Measurements from ENCODE around the gene TRPM7.
"Not testable (repeated sequence)": the region's sequence is repeated elsewhere in the genome, so short reads cannot be mapped to it uniquely, and the experiment has no call there.

The TRPM7 gene

DNA sequence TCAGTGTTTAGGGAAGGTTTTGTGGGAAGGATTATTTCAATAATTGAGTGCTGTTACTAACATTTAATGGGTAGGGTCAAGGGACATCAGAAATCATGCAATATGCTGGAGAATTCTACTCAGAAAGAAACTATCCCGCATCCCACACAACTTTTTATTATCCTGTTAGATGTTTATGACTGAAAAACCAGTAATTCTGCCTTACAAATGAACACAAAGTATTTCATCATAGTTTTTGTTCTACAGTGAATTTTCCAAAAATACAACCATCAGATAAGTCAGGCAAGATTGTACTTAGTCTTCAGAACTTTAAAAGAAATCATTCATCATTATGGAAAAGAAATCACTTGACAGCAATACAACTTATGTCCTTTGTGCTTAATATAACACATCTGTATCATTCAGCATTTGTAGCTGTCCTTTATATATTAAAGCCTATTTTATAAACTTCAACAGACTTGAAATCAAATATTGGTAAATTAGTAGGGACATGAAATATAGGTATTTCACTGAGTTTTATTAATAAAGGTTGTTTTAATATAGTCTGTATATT, 61.9 kb downstream of the TRPM7 start:
- peaks cover 14 to 16% of the 10 kb centered on the region in 2 experiments for H3K36me3 ChIP-seq (ENCODE audit: control insufficient read depth in 1 of 2, insufficient read depth in 2 of 2, low read length in 2 of 2)
- no peak overlapping the region for H4K12ac ChIP-seq (ENCODE audit: low read depth, low read length)
- peak in 1 of 2 donors; percentile 47 for DNase-seq
- no peak overlapping the region for H3K14ac ChIP-seq (ENCODE audit: low read length)
- no peaks in the 10 kb centered on the region for H3K9me3 ChIP-seq (ENCODE audit: insufficient read depth, low read depth, low read length)
- H2BK12ac ChIP-seq (ENCODE audit: low read length), result no peak overlapping the region
- no peak overlapping the region for H4K91ac ChIP-seq (ENCODE audit: low read depth, low read length)
- H3K23ac ChIP-seq (ENCODE audit: low read length), result no peak overlapping the region
- H3K4me1 ChIP-seq (ENCODE audit: control insufficient read depth in 1 of 2, insufficient read depth in 2 of 2, low read length in 2 of 2), result no peaks in the 10 kb centered on the region
- H3K79me2 ChIP-seq (ENCODE audit: control insufficient read depth, insufficient read depth, low read length, poor library complexity), result no peaks in the 10 kb centered on the region
- H2BK120ac ChIP-seq (ENCODE audit: insufficient read depth, low read length, poor library complexity), result no peak overlapping the region
- no peak overlapping the region for H2AK5ac ChIP-seq (ENCODE audit: low read length)
- no peak overlapping the region for H2BK5ac ChIP-seq (ENCODE audit: low read depth, low read length, poor library complexity)
- no peaks in the 10 kb centered on the region for H3K79me1 ChIP-seq (ENCODE audit: low read length)
- no peak overlapping the region for H3K4ac ChIP-seq (ENCODE audit: low read depth, low read length)
- H4K8ac ChIP-seq (ENCODE audit: low read depth, low read length), result no peak overlapping the region
- H3K27me3 ChIP-seq (ENCODE audit: insufficient read depth, low read length), result no peaks in the 10 kb centered on the region
- H2AFZ ChIP-seq (ENCODE audit: insufficient read depth, low read length, poor library complexity), result no peak overlapping the region
- H3K18ac ChIP-seq (ENCODE audit: low read length), result no peak overlapping the region
- no CpG with 5 or more reads among the region's 1 CpG for WGBS (ENCODE audit: extremely low coverage, insufficient coverage, insufficient read length)
- no peak overlapping the region for H3K9ac ChIP-seq (ENCODE audit: low read length)
- no peak overlapping the region for H3K4me3 ChIP-seq (ENCODE audit: low read depth, low read length)
- no peak overlapping the region for H3K4me2 ChIP-seq (ENCODE audit: low read length)
- H3K27ac ChIP-seq (ENCODE audit: low read depth, low read length), result no peak overlapping the region

DNA sequence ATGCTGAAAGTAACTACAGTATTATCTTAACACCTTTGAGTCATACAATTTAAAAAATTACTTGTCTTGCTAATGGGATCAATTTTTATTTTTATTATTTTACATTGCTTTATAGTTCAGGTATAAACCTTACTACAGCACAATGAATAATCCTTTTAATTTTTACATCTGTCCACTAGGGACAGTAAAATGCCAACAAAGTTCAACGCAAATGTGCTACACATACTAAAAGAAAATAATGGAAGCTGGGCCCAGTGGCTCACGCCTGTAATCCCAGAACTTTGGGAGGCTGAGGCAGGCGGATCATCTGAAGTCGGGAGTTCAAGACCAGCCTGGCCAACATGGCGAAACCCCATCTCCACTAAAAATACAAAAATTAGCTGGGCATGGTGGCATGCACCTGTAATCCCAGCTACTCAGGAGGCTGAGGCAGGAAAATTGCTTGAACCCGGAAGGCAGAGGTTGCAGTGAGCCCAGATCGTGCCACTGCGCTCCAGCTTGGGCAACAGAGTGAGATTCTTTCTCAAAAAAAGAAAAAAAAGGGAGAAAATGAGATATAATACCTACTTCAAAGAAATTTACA, 64.1 kb downstream of the TRPM7 start:
- not testable (repeated sequence) for H3K4ac ChIP-seq (ENCODE audit: low read depth, low read length); H4K91ac ChIP-seq (ENCODE audit: low read depth, low read length); H3K79me1 ChIP-seq (ENCODE audit: low read length); H3K27me3 ChIP-seq (ENCODE audit: insufficient read depth, low read length); H2BK120ac ChIP-seq (ENCODE audit: insufficient read depth, low read length, poor library complexity); H3K4me3 ChIP-seq (ENCODE audit: low read depth, low read length); H3K18ac ChIP-seq (ENCODE audit: low read length); H2AFZ ChIP-seq (ENCODE audit: insufficient read depth, low read length, poor library complexity); H2BK12ac ChIP-seq (ENCODE audit: low read length); H3K23ac ChIP-seq (ENCODE audit: low read length); H3K4me1 ChIP-seq (ENCODE audit: control insufficient read depth in 1 of 2, insufficient read depth in 2 of 2, low read length in 2 of 2); H2BK5ac ChIP-seq (ENCODE audit: low read depth, low read length, poor library complexity); H3K4me2 ChIP-seq (ENCODE audit: low read length); H4K12ac ChIP-seq (ENCODE audit: low read depth, low read length); H3K14ac ChIP-seq (ENCODE audit: low read length); H3K79me2 ChIP-seq (ENCODE audit: control insufficient read depth, insufficient read depth, low read length, poor library complexity); H3K9me3 ChIP-seq (ENCODE audit: insufficient read depth, low read depth, low read length); H3K9ac ChIP-seq (ENCODE audit: low read length); H4K8ac ChIP-seq (ENCODE audit: low read depth, low read length); H2AK5ac ChIP-seq (ENCODE audit: low read length); H3K27ac ChIP-seq (ENCODE audit: low read depth, low read length)
- peaks cover 13% of the 10 kb centered on the region in 2 experiments for H3K36me3 ChIP-seq (ENCODE audit: control insufficient read depth in 1 of 2, insufficient read depth in 2 of 2, low read length in 2 of 2)
- WGBS (ENCODE audit: extremely low coverage, insufficient coverage, insufficient read length), result no CpG with 5 or more reads among the region's 8 CpGs
- DNase-seq, result peak in 1 of 2 donors; percentile 53

- H3K4me1 ChIP-seq (ENCODE audit: control insufficient read depth in 1 of 2, insufficient read depth in 2 of 2, low read length in 2 of 2); H3K27ac ChIP-seq (ENCODE audit: low read depth, low read length); H3K9me3 ChIP-seq (ENCODE audit: insufficient read depth, low read depth, low read length); H3K14ac ChIP-seq (ENCODE audit: low read length); H3K9ac ChIP-seq (ENCODE audit: low read length); H4K91ac ChIP-seq (ENCODE audit: low read depth, low read length); H3K4me2 ChIP-seq (ENCODE audit: low read length); H2AK5ac ChIP-seq (ENCODE audit: low read length); H2BK5ac ChIP-seq (ENCODE audit: low read depth, low read length, poor library complexity); H3K4me3 ChIP-seq (ENCODE audit: low read depth, low read length); H3K27me3 ChIP-seq (ENCODE audit: insufficient read depth, low read length); H3K23ac ChIP-seq (ENCODE audit: low read length); H2BK12ac ChIP-seq (ENCODE audit: low read length); H3K79me2 ChIP-seq (ENCODE audit: control insufficient read depth, insufficient read depth, low read length, poor library complexity); H2BK120ac ChIP-seq (ENCODE audit: insufficient read depth, low read length, poor library complexity); H2AFZ ChIP-seq (ENCODE audit: insufficient read depth, low read length, poor library complexity); H3K79me1 ChIP-seq (ENCODE audit: low read length); H4K12ac ChIP-seq (ENCODE audit: low read depth, low read length); H4K8ac ChIP-seq (ENCODE audit: low read depth, low read length); DNase-seq; H3K4ac ChIP-seq (ENCODE audit: low read depth, low read length); H3K18ac ChIP-seq (ENCODE audit: low read length): not testable (repeated sequence)
- WGBS (ENCODE audit: extremely low coverage, insufficient coverage, insufficient read length), result no CpG with 5 or more reads among the region's 6 CpGs
- H3K36me3 ChIP-seq (ENCODE audit: control insufficient read depth in 1 of 2, insufficient read depth in 2 of 2, low read length in 2 of 2), result peaks cover 17 to 22% of the 10 kb centered on the region in 2 experiments
Measured at GRCh38 chr15:50616960-50617359, 69.6 kb downstream of the TRPM7 start.

GRCh38 chr15:50616554-50616953, 70.0 kb downstream of the TRPM7 start:
- H4K91ac ChIP-seq (ENCODE audit: low read depth, low read length); H3K23ac ChIP-seq (ENCODE audit: low read length); H3K79me2 ChIP-seq (ENCODE audit: control insufficient read depth, insufficient read depth, low read length, poor library complexity); H3K27me3 ChIP-seq (ENCODE audit: insufficient read depth, low read length); H3K14ac ChIP-seq (ENCODE audit: low read length); DNase-seq; H3K4ac ChIP-seq (ENCODE audit: low read depth, low read length); H2AFZ ChIP-seq (ENCODE audit: insufficient read depth, low read length, poor library complexity); H3K4me3 ChIP-seq (ENCODE audit: low read depth, low read length); H2BK5ac ChIP-seq (ENCODE audit: low read depth, low read length, poor library complexity); H3K9ac ChIP-seq (ENCODE audit: low read length); H4K12ac ChIP-seq (ENCODE audit: low read depth, low read length); H2BK12ac ChIP-seq (ENCODE audit: low read length); H3K4me2 ChIP-seq (ENCODE audit: low read length); H2BK120ac ChIP-seq (ENCODE audit: insufficient read depth, low read length, poor library complexity); H3K4me1 ChIP-seq (ENCODE audit: control insufficient read depth in 1 of 2, insufficient read depth in 2 of 2, low read length in 2 of 2); H3K27ac ChIP-seq (ENCODE audit: low read depth, low read length); H3K9me3 ChIP-seq (ENCODE audit: insufficient read depth, low read depth, low read length); H4K8ac ChIP-seq (ENCODE audit: low read depth, low read length); H3K18ac ChIP-seq (ENCODE audit: low read length); H3K79me1 ChIP-seq (ENCODE audit: low read length); H2AK5ac ChIP-seq (ENCODE audit: low read length): not testable (repeated sequence)
- WGBS (ENCODE audit: extremely low coverage, insufficient coverage, insufficient read length), result no CpG with 5 or more reads among the region's 2 CpGs
- H3K36me3 ChIP-seq (ENCODE audit: control insufficient read depth in 1 of 2, insufficient read depth in 2 of 2, low read length in 2 of 2), result peaks cover 16 to 21% of the 10 kb centered on the region in 2 experiments
